ENCODE results near the gene MED12L. TPM values are rescaled to one million over a fixed set of nuclear protein-coding genes. Genes with fewer than 3 reads are reported as not detected.

The MED12L gene
- total RNA-seq, 1 donor = 2.2 TPM

- no peaks in the 10 kb centered on the region for H3K4me1 ChIP-seq (ENCODE audit: insufficient read depth, low read length)
- no peaks in the 10 kb centered on the region for H3K27me3 ChIP-seq (ENCODE audit: insufficient read depth, low read length)
- H3K4me2 ChIP-seq (ENCODE audit: insufficient read depth, low read length) = no peak overlapping the region
- no peak overlapping the region for H3K4me3 ChIP-seq (ENCODE audit: insufficient read depth, low read length)
- no peaks in the 10 kb centered on the region for H4K20me1 ChIP-seq (ENCODE audit: insufficient read depth, low read length)
- no peak overlapping the region for H2AFZ ChIP-seq (ENCODE audit: low read length)
- no peaks in the 10 kb centered on the region for H3K36me3 ChIP-seq (ENCODE audit: insufficient read depth, low read length)
- TF ChIP-seq, protein P1, sequence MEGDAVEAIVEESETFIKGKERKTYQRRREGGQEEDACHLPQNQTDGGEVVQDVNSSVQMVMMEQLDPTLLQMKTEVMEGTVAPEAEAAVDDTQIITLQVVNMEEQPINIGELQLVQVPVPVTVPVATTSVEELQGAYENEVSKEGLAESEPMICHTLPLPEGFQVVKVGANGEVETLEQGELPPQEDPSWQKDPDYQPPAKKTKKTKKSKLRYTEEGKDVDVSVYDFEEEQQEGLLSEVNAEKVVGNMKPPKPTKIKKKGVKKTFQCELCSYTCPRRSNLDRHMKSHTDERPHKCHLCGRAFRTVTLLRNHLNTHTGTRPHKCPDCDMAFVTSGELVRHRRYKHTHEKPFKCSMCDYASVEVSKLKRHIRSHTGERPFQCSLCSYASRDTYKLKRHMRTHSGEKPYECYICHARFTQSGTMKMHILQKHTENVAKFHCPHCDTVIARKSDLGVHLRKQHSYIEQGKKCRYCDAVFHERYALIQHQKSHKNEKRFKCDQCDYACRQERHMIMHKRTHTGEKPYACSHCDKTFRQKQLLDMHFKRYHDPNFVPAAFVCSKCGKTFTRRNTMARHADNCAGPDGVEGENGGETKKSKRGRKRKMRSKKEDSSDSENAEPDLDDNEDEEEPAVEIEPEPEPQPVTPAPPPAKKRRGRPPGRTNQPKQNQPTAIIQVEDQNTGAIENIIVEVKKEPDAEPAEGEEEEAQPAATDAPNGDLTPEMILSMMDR (IDR thresholded peaks at IDR 0.05; ENCODE audit: extremely low read depth, low read depth, low read length) = no peak
- DNase-seq (ENCODE audit: insufficient read length, low spot score, missing footprints) = no peak
- H3K27ac ChIP-seq (ENCODE audit: low read depth, low read length) = no peak overlapping the region
- no peaks in the 10 kb centered on the region for H3K9me3 ChIP-seq (ENCODE audit: low read depth, low read length)
- no peaks in the 10 kb centered on the region for H3K79me2 ChIP-seq (ENCODE audit: insufficient read depth, low read length)
Observed at GRCh38 chr3:151479452-151479851, 394.0 kb downstream of the MED12L start.

DNA sequence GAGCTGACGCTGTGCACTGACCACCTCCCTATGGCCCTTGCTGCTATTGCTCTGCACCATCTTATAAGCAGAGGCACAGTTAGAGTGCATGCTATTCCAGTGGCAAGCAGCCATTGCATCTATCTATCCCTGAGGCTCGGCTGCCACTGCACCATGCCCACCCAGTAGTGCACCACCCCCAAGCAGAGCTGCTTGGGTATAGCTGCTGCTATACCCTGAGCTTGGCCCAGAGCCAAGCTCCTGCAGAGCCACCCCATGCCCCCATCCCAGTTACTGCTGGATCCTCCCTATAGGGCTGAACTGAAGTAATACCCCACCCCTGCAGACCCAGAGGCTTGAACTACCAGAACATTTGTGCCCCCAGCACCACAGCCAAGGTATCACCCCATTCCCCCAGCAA is 395.0 kb downstream of the MED12L start:
- Histone ChIP-seq H4K20me1 (ENCODE audit: insufficient read depth, low read length) (no peaks in the 10 kb centered on the region), H3K9me3 (ENCODE audit: low read depth, low read length) (no peaks in the 10 kb centered on the region), H3K36me3 (ENCODE audit: insufficient read depth, low read length) (no peaks in the 10 kb centered on the region), H3K27me3 (ENCODE audit: insufficient read depth, low read length) (no peaks in the 10 kb centered on the region), H3K4me2 (ENCODE audit: insufficient read depth, low read length) (no peak overlapping the region), H3K27ac (ENCODE audit: low read depth, low read length) (no peak overlapping the region), H3K79me2 (ENCODE audit: insufficient read depth, low read length) (no peaks in the 10 kb centered on the region), H2AFZ (ENCODE audit: low read length) (no peak overlapping the region), H3K4me1 (ENCODE audit: insufficient read depth, low read length) (no peaks in the 10 kb centered on the region), H3K4me3 (ENCODE audit: insufficient read depth, low read length) (no peak overlapping the region)
- TF ChIP-seq, protein P1 (IDR thresholded peaks at IDR 0.05; ENCODE audit: extremely low read depth, low read depth, low read length) = no peak
- no peak for DNase-seq (ENCODE audit: insufficient read length, low spot score, missing footprints)

DNA sequence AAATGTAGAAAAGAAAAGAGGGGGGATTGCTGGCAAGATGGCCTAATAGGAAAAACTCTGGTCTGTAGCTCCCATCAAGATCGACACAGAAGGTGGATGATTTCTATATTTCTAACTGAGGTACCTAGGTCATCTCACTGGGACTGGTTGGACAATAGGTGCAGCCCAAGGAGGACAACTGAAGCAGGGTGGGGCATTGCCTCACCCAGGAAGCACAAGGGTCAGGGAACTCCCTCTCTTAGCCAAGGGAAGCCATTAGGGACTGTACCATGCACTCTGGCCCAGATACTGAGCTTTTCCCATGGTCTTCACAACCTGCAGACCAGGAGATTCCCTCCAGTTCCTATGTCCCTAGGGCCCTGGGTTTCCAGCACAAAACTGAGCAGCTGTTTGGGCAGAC is 398.0 kb downstream of the MED12L start:
- H4K20me1 ChIP-seq (ENCODE audit: insufficient read depth, low read length) = no peaks in the 10 kb centered on the region
- TF ChIP-seq, protein P1 (IDR thresholded peaks at IDR 0.05; ENCODE audit: extremely low read depth, low read depth, low read length) = no peak
- no peaks in the 10 kb centered on the region for H3K9me3 ChIP-seq (ENCODE audit: low read depth, low read length)
- H3K27me3 ChIP-seq (ENCODE audit: insufficient read depth, low read length) = no peaks in the 10 kb centered on the region
- no peak overlapping the region for H3K27ac ChIP-seq (ENCODE audit: low read depth, low read length)
- no peaks in the 10 kb centered on the region for H3K79me2 ChIP-seq (ENCODE audit: insufficient read depth, low read length)
- H2AFZ ChIP-seq (ENCODE audit: low read length) = no peak overlapping the region
- no peaks in the 10 kb centered on the region for H3K36me3 ChIP-seq (ENCODE audit: insufficient read depth, low read length)
- H3K4me2 ChIP-seq (ENCODE audit: insufficient read depth, low read length) = no peak overlapping the region
- DNase-seq (ENCODE audit: insufficient read length, low spot score, missing footprints) = no peak
- H3K4me1 ChIP-seq (ENCODE audit: insufficient read depth, low read length) = no peaks in the 10 kb centered on the region
- H3K4me3 ChIP-seq (ENCODE audit: insufficient read depth, low read length) = no peak overlapping the region

DNA sequence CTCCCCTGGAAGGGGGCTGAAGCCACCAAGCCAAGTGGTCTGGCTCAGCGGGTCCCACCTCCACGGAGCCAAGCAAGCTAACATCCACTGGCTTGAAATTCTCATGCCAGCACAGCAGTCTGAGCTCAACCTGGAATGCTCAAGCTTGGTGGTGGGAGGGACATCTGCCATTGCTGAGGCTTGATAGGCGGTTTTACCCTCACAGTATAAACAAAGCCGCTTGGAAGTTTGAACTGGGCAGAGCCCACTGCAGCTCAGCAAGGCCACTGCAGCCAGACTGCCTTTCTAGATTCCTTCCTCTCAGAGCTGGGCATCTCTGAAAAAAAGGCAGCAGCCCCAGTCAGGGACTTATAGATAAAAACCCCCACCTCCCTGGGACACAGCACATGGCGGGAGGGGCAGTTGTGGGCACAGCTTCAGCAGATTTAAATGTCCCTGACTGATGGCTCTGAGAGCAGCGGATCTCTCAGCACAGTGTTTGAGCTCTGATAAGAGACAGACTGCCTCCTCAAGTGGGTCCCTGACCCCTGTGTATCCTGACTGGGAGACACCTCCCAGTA is 398.6 kb downstream of the MED12L start:
- Histone ChIP-seq H3K36me3 (ENCODE audit: insufficient read depth, low read length) (no peaks in the 10 kb centered on the region), H3K27me3 (ENCODE audit: insufficient read depth, low read length) (no peaks in the 10 kb centered on the region), H3K4me2 (ENCODE audit: insufficient read depth, low read length) (no peak overlapping the region), H3K79me2 (ENCODE audit: insufficient read depth, low read length) (no peaks in the 10 kb centered on the region), H3K4me1 (ENCODE audit: insufficient read depth, low read length) (no peaks in the 10 kb centered on the region), H3K4me3 (ENCODE audit: insufficient read depth, low read length) (no peak overlapping the region), H2AFZ (ENCODE audit: low read length) (no peak overlapping the region), H3K9me3 (ENCODE audit: low read depth, low read length) (no peaks in the 10 kb centered on the region), H4K20me1 (ENCODE audit: insufficient read depth, low read length) (no peaks in the 10 kb centered on the region), H3K27ac (ENCODE audit: low read depth, low read length) (no peak overlapping the region)
- DNase-seq (ENCODE audit: insufficient read length, low spot score, missing footprints) = no peak
- TF ChIP-seq, protein P1 (IDR thresholded peaks at IDR 0.05; ENCODE audit: extremely low read depth, low read depth, low read length) = no peak

Small RNA genes within 50 kb of the gene (small RNA-seq; reads per million reads assigned to genes)
- 0.45 reads per million for gene RNA5SP145

Other genes with a start within 250 kb of the MED12L start
- not detected in 2 replicates for gene MINDY4B, start 180.2 kb upstream of the MED12L start, total RNA-seq
- gene CLRN1, start 112.9 kb upstream of the MED12L start, total RNA-seq = not detected in 2 replicates
- not detected in 2 replicates for gene GPR171, start 117.6 kb downstream of the MED12L start, total RNA-seq
- gene P2RY14, start 192.9 kb downstream of the MED12L start, total RNA-seq = not detected in 2 replicates
- not detected in 2 replicates for gene GPR87, start 231.2 kb downstream of the MED12L start, total RNA-seq
- not detected in 2 replicates for gene P2RY13, start 243.9 kb downstream of the MED12L start, total RNA-seq